Measurements from ENCODE around the gene SLC25A28.

The SLC25A28 gene

DNA sequence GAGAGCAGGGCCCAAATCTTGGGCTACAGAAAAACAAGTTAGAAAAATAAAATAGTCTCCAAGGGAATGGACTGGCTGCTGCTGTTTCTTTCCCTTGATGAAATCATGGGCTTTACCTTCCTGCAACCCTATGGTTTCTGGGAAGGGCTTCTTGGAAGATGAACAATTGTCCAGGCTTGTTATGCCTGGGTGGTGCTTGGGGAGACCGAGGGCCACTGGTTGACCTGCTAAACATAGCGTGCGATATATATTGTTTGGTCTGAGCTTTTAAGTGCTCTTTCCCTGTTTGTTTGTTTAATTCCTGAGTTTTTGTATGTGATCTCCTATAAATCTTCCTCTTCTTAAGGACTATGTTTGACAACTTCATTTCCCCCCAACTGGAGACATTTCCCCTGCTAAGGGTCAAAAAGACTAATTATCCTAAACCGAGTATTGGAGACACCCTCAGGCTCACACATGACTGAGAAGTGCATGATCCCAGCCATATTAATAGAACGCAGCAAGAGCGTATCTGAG lies 37.9 kb downstream of the SLC25A28 start:
- DNase-seq: no peak

- DNase-seq: no peak
Observed at GRCh38 chr10:99579971-99580370, 40.3 kb downstream of the SLC25A28 start.

- no peak for DNase-seq
Observed at GRCh38 chr10:99573790-99574189, 46.4 kb downstream of the SLC25A28 start.

DNA sequence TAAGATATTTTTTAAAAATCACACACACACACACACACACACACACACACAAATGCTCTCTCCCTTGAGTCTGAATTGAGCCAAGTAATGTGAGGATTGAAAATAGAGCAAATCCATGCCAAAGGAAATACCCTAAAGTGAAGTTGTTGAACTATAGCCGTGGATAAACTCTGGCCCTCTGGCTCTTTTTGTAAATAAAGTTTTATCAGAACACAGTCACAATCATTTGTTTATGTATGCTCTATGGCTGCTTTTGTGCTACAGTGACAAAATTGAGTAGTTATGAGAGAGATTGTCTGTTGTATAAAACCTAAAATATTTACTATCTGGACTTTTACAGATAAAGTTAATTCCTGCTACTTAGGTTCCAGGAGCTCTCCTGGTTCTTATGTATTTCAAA lies 48.4 kb downstream of the SLC25A28 start:
- no peak for DNase-seq

DNA sequence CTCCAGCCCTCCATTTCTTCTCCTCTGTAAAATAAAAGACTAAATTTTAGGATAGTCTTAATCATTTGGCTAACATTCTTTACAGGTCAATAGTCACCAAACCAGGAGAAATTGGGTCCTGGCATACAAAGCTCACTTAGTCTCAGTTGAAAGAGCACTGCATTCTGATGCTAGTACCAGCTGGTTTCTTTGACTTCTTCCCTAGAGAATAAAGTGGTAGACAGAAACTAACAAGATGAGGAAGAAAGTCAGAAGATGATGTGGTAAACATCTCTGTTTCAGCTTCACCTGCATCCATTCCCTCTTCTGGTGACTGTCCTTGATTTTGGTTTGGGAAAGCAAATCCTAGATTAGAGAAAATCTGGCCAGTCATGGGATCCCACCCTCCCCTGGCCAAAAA lies 50.3 kb downstream of the SLC25A28 start:
- DNase-seq: no peak

- no peak for DNase-seq
Observed at GRCh38 chr10:99569253-99569939, 50.8 kb downstream of the SLC25A28 start.

DNA sequence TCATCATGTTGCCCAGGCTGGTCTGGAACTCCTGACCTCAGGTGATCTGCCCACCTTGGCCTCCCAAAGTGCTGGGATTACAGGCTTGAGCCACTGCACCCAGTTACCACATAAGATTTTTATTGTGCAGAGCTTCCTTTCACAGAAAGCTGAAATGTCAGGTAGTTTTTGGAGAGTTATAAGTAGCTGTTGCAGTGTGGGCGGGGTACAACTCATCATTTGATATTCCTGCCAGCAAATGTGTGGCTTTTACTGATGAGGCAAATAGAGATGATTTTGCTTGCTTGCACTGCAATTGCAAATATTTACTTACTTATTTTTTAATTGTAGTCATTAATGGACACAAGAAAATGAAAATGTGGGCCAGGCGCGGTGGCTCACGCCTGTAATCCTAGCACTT lies 55.1 kb downstream of the SLC25A28 start:
- no peak for DNase-seq

- no peak for DNase-seq
Observed at GRCh38 chr10:99564361-99564760, 55.9 kb downstream of the SLC25A28 start.

DNA sequence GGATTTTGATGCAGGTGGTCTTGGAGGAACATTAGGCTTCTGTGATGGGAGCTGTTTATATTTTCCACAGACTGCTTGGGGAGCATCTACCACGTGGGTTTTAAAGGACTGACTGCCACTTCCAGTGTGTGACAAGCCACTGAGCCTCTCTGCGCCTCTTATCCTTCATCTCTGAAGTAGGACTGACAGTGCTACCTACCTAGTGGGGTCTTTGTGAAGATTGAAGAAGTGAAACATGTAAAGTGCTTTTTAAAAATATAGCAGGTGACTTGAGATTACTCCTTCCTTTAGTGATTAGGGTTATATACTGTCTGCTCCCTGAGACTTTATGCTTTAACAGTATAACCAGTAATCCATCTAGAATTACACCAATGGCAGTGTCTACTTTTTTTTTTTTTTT lies 57.6 kb downstream of the SLC25A28 start:
- no peak for DNase-seq
